C4-2B (cell line): Measurements from ENCODE around the gene REEP6.

Experiments used
- ZFX ChIP-seq: fragments of 450-650 bp; IDR thresholded peaks from 2 replicates; pipeline ENCODE4 v1.6.1; 2017
- TF ChIP-seq, protein P1 (sequence below): fragments of 450-650 bp; conservative IDR thresholded peaks from 2 replicates; pipeline ENCODE4 v1.5.1; 2017; ENCODE audit warnings: mild to moderate bottlenecking

DNA sequence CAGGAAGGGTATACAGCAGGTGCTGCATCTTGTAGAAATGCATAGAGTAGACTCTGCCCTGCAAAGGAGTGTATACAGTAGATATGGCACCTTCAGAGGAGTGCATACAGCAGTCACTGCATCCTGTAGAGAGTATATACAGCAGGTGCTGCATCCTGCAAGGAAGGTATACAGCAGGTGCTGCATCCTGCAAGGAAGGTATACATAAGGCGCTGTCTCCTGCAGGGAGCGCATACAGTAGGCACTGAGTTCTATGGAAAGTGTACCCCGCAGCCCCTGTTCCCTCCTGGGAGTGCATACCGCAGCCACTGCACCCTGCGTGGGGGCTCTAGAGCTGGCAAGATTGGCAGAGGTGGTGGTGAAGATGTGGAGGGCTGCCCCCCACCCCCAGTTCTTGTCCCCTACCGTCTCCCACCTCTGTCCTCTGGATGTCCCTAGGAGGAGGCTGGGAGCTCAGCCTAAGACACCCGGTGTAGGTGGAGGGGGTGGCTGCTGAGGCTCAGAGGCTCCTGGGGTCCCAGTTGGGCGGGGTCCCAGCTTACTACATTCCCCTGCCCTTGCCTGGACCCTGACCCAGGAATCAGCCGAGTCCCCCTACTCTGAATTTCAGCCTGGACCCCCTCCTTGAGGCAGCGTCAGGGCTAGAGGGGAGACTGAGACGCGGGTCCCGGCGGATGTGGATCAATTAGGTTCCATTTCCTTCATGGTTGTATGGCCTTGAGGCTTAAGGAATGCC lies 24.2 kb downstream of the REEP6 start:
- TF ChIP-seq, protein P1, sequence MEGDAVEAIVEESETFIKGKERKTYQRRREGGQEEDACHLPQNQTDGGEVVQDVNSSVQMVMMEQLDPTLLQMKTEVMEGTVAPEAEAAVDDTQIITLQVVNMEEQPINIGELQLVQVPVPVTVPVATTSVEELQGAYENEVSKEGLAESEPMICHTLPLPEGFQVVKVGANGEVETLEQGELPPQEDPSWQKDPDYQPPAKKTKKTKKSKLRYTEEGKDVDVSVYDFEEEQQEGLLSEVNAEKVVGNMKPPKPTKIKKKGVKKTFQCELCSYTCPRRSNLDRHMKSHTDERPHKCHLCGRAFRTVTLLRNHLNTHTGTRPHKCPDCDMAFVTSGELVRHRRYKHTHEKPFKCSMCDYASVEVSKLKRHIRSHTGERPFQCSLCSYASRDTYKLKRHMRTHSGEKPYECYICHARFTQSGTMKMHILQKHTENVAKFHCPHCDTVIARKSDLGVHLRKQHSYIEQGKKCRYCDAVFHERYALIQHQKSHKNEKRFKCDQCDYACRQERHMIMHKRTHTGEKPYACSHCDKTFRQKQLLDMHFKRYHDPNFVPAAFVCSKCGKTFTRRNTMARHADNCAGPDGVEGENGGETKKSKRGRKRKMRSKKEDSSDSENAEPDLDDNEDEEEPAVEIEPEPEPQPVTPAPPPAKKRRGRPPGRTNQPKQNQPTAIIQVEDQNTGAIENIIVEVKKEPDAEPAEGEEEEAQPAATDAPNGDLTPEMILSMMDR = no peak
- no peak for TF ChIP-seq ZFX
